Measurements from ENCODE around the gene ESCO1. TPM values are rescaled to one million over a fixed set of nuclear protein-coding genes. Genes with fewer than 3 reads are reported as not detected.

Gene ESCO1
- total RNA-seq, 1 experiment from 2014 or later = 10.8 TPM

DNA sequence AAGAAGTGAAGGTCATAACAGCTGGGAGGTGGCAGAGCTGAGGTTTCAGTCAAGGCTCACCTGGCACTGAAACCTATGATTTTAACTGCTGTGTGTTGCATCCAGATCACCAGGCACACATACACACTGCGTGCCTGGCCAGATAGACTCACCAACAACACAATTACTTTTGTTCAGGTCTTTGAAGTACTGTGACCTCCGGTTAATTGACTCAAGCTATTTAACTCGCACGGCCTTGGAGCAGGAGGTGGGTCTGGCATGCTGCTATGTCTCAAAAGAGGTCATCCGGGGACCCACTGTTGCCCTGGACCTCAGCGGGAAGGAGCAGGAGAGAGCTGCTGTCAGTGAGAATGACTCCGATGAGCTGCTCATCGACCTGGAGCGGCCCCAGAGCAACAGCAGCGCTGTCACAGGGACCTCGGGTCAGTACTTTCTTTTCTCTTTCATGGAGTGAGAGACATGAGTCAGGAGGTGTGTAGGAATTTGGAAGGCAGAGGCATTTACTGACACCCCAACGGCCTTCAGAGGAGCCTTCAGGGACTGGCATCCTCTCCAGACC is 104.1 kb downstream of the ESCO1 start:
- H3K27ac ChIP-seq = no peak overlapping the region
- BruUV-seq (replicated peaks) = no TSS peak
- ChIA-PET CTCF (no interaction called here), POLR2A (ENCODE audit: unreplicated experiment) (no interaction called here)
- no peaks in the 10 kb centered on the region for H3K4me1 ChIP-seq (replicated peaks; ENCODE audit: insufficient read depth)
- H3K27me3 ChIP-seq (ENCODE audit: insufficient read depth, low read depth) = no peaks in the 10 kb centered on the region
- no peaks in the 10 kb centered on the region for H3K9me3 ChIP-seq (ENCODE audit: insufficient read depth, low read depth)
- H3K4me3 ChIP-seq = no peak overlapping the region
- no peaks in the 10 kb centered on the region for H3K9me2 ChIP-seq (ENCODE audit: insufficient read depth)
- H4K20me1 ChIP-seq (ENCODE audit: insufficient read depth) = no peaks in the 10 kb centered on the region
- no peaks in the 10 kb centered on the region for H3K79me2 ChIP-seq (ENCODE audit: low read depth)
- DNase-seq = no peak
- no peaks in the 10 kb centered on the region for H3K36me3 ChIP-seq (ENCODE audit: low read depth)
- no peak overlapping the region for H2AFZ ChIP-seq
- no peak overlapping the region for H3K4me2 ChIP-seq
- intact Hi-C loops (cut with micrococcal nuclease; ENCODE audit: unreplicated experiment) = no loop called here
- TF ChIP-seq, protein P1, sequence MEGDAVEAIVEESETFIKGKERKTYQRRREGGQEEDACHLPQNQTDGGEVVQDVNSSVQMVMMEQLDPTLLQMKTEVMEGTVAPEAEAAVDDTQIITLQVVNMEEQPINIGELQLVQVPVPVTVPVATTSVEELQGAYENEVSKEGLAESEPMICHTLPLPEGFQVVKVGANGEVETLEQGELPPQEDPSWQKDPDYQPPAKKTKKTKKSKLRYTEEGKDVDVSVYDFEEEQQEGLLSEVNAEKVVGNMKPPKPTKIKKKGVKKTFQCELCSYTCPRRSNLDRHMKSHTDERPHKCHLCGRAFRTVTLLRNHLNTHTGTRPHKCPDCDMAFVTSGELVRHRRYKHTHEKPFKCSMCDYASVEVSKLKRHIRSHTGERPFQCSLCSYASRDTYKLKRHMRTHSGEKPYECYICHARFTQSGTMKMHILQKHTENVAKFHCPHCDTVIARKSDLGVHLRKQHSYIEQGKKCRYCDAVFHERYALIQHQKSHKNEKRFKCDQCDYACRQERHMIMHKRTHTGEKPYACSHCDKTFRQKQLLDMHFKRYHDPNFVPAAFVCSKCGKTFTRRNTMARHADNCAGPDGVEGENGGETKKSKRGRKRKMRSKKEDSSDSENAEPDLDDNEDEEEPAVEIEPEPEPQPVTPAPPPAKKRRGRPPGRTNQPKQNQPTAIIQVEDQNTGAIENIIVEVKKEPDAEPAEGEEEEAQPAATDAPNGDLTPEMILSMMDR (conservative IDR thresholded peaks at IDR 0.05) = no peak
- no peak for TF ChIP-seq EZH2 (IDR thresholded peaks at IDR 0.05; ENCODE audit: low read depth)
- H3F3A ChIP-seq (ENCODE audit: insufficient read depth, low read depth) = no peaks in the 10 kb centered on the region

DNA sequence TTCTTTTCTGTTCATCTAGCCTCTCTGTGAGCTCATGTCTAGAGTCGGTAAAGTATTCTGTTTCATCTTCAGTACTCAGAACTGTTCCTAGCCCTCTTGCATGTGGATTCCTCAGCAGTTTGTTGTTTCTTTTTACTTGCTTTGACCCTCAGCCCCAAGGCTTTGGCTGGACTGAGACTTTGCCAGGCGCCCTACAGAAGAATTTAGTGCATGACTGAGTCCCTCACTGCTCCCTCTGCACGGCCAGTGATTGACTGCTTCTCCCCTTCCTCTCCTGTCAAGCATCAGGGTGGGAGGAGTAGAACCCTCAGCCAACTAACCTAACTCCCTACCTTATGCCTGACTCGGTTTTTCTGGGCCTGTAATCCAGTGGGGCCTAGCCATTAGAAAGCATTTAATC is 109.8 kb downstream of the ESCO1 start:
- no peaks in the 10 kb centered on the region for H3K27me3 ChIP-seq (ENCODE audit: insufficient read depth, low read depth)
- H3K4me1 ChIP-seq (replicated peaks; ENCODE audit: insufficient read depth) = no peaks in the 10 kb centered on the region
- H3K9me3 ChIP-seq (ENCODE audit: insufficient read depth, low read depth) = no peaks in the 10 kb centered on the region
- TF ChIP-seq, protein P1 (conservative IDR thresholded peaks at IDR 0.05) = no peak
- TF ChIP-seq EZH2 (IDR thresholded peaks at IDR 0.05; ENCODE audit: low read depth) = no peak
- no peaks in the 10 kb centered on the region for H3F3A ChIP-seq (ENCODE audit: insufficient read depth, low read depth)
- intact Hi-C loops (cut with micrococcal nuclease; ENCODE audit: unreplicated experiment) = no loop called here
- DNase-seq = no peak
- H3K9me2 ChIP-seq (ENCODE audit: insufficient read depth) = no peaks in the 10 kb centered on the region
- no peaks in the 10 kb centered on the region for H4K20me1 ChIP-seq (ENCODE audit: insufficient read depth)
- no peak overlapping the region for H3K27ac ChIP-seq
- ChIA-PET CTCF (no interaction called here), POLR2A (ENCODE audit: unreplicated experiment) (no interaction called here)
- H3K79me2 ChIP-seq (ENCODE audit: low read depth) = no peaks in the 10 kb centered on the region
- no peak overlapping the region for H3K4me3 ChIP-seq
- H3K36me3 ChIP-seq (ENCODE audit: low read depth) = no peaks in the 10 kb centered on the region
- BruUV-seq (replicated peaks) = no TSS peak
- H3K4me2 ChIP-seq = no peak overlapping the region
- no peak overlapping the region for H2AFZ ChIP-seq

DNA sequence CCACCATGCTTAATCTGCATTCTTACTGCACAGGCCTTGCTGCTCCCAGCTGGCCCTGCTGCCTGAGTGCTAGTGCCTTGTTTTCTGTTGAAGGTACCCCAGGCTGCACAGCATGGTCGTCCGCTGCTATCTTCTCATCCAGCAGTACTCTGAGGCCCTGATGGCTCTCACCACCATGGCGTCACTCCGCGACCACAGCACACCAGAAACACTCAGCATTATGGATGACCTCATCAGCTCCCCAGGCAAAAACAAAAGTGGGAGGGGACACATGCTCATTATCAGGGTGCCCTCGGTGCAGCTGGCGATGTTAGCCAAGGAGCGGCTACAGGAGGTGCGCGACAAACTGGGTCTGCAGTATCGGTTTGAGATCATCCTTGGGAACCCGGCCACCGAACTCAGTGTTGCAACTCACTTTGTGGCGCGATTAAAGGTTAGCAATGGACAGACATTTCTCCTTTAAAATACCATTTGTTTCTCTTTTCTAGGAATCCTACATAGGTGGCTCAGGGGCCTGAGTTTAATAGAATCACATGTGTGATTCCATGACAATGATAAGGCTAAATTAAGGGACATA is 110.5 kb downstream of the ESCO1 start:
- intact Hi-C loops (cut with micrococcal nuclease; ENCODE audit: unreplicated experiment) = no loop called here
- CTCF ChIA-PET = no interaction called here
- DNase-seq = no peak
- no peaks in the 10 kb centered on the region for H3K79me2 ChIP-seq (ENCODE audit: low read depth)
- peaks cover 4% of the 10 kb centered on the region; the same call in 1 of the 2 replicates for H3K4me1 ChIP-seq (replicated peaks; ENCODE audit: insufficient read depth)
- no TSS peak for BruUV-seq (replicated peaks)
- H2AFZ ChIP-seq = no peak overlapping the region
- no peaks in the 10 kb centered on the region for H3K36me3 ChIP-seq (ENCODE audit: low read depth)
- no peaks in the 10 kb centered on the region for H3F3A ChIP-seq (ENCODE audit: insufficient read depth, low read depth)
- H3K4me3 ChIP-seq = no peak overlapping the region
- H3K27me3 ChIP-seq (ENCODE audit: insufficient read depth, low read depth) = no peaks in the 10 kb centered on the region
- no peaks in the 10 kb centered on the region for H4K20me1 ChIP-seq (ENCODE audit: insufficient read depth)
- H3K9me3 ChIP-seq (ENCODE audit: insufficient read depth, low read depth) = no peaks in the 10 kb centered on the region
- no peaks in the 10 kb centered on the region for H3K9me2 ChIP-seq (ENCODE audit: insufficient read depth)
- no peak for TF ChIP-seq EZH2 (IDR thresholded peaks at IDR 0.05; ENCODE audit: low read depth)
- TF ChIP-seq, protein P1 (conservative IDR thresholded peaks at IDR 0.05) = no peak
- H3K27ac ChIP-seq = no peak overlapping the region
- POLR2A ChIA-PET (ENCODE audit: unreplicated experiment) = no interaction called here
- no peak overlapping the region for H3K4me2 ChIP-seq

Data from PC-9 (cell line).